ENCODE results near the gene CDC42EP5.
A peak's percentile ranks its signal among the peaks of the same experiment; 100 is the strongest.
"Not testable (repeated sequence)": the region's sequence is repeated elsewhere in the genome, so short reads cannot be mapped to it uniquely, and the experiment has no call there.

Gene CDC42EP5

GRCh38 chr19:54473071-54473891, at the start of gene CDC42EP5:
Gene CDC42EP5 (minus strand): TSS chr19:54473296. CDS start chr19:54465547, 7,749 bp downstream.
- peak; percentile 89 for DNase-seq (ENCODE audit: low read depth in 2 of 2)

DNA sequence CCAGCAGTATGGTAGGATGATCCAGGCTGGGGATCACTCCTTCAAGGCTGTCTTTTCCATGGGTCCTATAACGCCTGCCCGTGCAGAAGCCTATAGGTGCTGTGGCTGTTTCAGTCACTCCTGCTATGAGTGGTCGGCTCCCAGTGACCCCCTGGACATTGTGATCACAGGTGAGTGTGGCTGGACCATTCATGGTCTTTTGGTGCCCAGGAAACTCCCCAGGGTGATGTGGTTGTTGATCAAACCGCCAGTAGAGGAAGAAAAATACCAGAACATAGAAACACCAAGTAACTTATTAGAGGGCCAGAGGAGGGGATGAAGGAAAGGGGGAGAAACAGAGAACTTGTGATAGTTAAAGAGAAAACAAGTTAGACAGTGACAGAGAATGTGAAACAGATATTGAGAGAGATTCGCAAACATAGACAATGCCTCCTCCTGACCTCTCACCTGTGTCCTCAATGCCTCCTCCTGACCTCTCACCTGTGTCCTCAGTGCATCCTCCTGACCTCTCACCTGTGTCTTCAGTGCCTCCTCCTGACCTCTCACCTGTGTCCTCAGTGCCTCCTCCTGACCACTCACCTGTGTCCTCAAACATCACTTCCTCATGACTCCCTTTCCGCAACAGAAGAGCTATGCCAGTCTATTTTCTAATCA, 48.9 kb upstream of the CDC42EP5 start:
- DNase-seq (ENCODE audit: low read depth in 2 of 2), result no peak

DNA sequence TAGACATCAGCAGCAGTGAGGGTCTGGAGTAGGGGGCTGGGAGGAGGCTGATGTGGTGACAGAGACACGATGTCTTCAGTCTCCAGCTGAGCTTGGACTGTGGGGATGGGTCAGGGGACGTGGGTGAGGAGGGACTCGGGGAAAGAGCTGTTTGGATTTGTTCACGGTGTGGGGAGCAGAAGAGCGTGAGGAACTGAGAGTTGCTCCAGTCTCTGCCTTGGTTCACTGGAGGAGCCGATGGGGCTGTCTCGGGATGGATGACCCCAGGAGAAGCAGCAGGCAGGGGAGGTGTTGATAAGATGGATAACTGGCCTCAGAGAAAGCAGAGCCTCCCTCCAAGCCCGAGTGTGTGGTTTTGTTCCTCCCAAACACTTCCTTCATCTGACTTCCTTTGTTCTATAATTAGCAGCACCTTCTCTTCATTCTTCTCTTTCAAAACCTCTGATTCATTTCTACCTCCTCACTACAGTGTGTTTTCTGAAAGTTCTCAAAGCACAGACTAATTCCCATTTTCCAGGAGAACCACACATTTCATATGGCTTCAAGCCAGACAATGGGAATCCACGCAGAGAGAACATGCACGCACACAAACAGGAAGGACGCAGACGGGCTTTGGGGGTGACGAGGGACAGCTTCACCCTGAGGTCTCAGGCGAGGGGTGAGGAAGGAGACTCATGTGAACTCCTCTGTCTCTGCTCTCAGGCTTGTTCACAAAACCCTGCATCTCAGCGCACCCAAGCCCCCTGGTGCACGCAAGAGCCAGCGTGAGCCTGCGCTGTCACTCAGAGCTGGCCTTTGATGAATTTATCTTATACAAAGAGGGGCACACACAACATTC, 48.1 kb upstream of the CDC42EP5 start:
- no peak for DNase-seq (ENCODE audit: low read depth in 2 of 2)

DNA sequence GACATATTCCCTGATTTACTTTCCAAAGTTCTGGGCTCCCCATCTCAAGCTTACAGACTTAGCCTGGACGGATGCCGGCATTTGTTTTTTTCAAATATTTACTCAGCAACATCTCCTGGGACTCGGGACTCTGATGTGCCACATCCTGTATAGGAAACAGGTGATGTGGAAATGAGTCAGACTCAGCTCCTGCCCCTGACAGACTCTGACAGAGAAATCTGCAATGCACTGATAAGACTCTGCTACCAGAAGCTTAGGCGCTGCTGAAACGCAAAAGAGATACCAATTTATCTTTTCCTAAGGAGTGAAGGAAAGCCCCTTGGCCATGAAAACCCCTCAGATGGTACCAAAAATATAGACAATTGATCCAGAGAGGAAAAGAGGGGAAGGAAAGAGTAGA, 45.7 kb upstream of the CDC42EP5 start:
- DNase-seq (ENCODE audit: low read depth in 2 of 2), result no peak

- no peak for DNase-seq (ENCODE audit: low read depth in 2 of 2)
Measured at GRCh38 chr19:54517483-54517882, 44.4 kb upstream of the CDC42EP5 start.

- DNase-seq (ENCODE audit: low read depth in 2 of 2), result no peak
Measured at GRCh38 chr19:54515156-54515555, 42.1 kb upstream of the CDC42EP5 start.

- not testable (repeated sequence) for DNase-seq (ENCODE audit: low read depth in 2 of 2)
Measured at GRCh38 chr19:54509200-54509940, 36.3 kb upstream of the CDC42EP5 start.

- DNase-seq (ENCODE audit: low read depth in 2 of 2), result not testable (repeated sequence)
Measured at GRCh38 chr19:54508487-54508886, 35.4 kb upstream of the CDC42EP5 start.

DNA sequence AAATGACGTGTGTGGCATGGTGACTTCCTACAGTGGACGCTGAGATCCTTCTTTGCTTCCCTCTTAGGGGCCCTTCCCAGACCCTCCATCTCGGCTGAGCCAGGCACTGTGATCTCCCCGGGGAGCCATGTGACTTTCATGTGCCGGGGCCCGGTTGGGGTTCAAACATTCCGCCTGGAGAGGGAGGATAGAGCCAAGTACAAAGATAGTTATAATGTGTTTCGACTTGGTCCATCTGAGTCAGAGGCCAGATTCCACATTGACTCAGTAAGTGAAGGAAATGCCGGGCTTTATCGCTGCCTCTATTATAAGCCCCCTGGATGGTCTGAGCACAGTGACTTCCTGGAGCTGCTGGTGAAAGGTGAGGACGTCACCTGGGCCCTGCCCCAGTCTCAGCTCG, 34.7 kb upstream of the CDC42EP5 start:
- DNase-seq (ENCODE audit: low read depth in 2 of 2), result no peak

DNA sequence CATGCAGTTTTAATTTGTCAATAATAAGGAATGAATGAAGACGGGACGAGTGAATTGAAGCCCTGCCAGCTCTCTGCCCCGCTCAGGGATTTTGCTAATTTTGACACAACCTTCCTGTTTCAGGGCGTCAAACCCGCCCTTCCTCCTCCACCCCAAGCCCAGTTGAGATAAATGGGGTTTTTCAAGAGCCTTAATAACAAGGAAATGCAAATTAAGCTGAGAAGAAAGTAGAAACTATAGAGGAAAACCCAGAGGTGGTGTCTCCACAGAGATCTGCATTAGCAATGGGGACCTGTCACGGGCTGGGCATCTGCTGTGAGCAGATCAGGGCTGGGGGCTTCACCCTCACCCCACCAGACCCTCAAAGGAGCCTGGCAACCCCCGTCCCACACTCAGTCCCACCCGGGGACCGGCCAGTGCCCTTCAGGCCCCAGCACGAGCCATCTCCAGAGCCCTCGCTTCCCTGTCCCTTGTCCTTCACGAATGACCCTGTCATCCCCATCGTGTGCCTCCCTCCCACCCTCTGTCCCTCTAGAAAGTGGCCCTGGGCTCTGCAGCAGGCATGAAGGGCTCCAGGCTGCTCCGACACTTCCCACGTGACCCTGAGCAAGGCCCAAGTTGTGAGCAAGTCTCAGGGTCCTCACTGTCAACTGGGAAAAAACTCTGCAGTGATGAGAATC, 34.1 kb upstream of the CDC42EP5 start:
- not testable (repeated sequence) for DNase-seq (ENCODE audit: low read depth in 2 of 2)

DNA sequence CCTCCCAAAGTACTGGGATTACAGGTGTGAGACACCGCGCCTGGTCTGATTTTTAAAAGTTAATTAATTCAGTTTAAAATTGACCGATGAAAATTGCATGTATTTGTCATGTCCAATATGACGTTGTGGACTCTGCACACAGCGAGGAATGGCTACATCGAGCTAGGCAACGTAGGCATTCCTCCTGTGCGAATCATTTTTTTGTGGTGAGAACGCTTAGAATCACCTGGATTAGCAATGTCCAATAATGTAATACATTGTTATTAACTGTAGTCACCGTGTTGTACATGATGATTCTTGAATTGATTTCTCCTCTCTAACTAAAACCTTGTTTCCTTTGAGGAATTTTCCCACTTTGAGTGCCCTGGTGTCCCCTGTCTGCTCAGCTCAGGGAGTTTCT, 33.0 kb upstream of the CDC42EP5 start:
- no peak for DNase-seq (ENCODE audit: low read depth in 2 of 2)

DNA sequence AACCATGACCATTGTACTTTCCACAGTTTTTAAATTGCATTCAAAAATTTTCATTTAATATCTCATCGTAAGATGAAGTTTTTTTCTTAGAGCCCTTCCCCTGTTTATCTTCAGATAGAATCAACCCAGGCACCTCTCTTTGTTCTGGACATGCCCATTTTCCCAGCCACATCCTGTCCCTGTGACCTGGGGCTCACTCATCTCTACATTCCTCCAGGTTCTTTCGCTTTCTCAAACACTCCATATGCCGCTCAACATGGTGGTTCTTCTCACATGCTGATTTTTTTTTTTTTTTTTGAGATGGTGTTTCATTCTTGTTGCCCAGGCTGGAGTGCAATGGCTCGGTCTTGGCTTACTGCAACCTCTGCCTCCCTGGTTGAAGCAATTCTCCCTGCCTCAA, 32.4 kb upstream of the CDC42EP5 start:
- DNase-seq (ENCODE audit: low read depth in 2 of 2), result not testable (repeated sequence)

GRCh38 chr19:54502518-54503048, 29.5 kb upstream of the CDC42EP5 start, which contains the start of gene LAIR2:
Gene LAIR2 (plus strand): TSS chr19:54502831. CDS start chr19:54502919, 88 bp downstream.
- no peak for DNase-seq (ENCODE audit: low read depth in 2 of 2)

GRCh38 chr19:54498451-54498772, 25.3 kb upstream of the CDC42EP5 start:
- not testable (repeated sequence) for DNase-seq (ENCODE audit: low read depth in 2 of 2)

- not testable (repeated sequence) for DNase-seq (ENCODE audit: low read depth in 2 of 2)
Measured at GRCh38 chr19:54497747-54498450, 24.8 kb upstream of the CDC42EP5 start.

- not testable (repeated sequence) for DNase-seq (ENCODE audit: low read depth in 2 of 2)
Measured at GRCh38 chr19:54495284-54495683, 22.2 kb upstream of the CDC42EP5 start.

DNA sequence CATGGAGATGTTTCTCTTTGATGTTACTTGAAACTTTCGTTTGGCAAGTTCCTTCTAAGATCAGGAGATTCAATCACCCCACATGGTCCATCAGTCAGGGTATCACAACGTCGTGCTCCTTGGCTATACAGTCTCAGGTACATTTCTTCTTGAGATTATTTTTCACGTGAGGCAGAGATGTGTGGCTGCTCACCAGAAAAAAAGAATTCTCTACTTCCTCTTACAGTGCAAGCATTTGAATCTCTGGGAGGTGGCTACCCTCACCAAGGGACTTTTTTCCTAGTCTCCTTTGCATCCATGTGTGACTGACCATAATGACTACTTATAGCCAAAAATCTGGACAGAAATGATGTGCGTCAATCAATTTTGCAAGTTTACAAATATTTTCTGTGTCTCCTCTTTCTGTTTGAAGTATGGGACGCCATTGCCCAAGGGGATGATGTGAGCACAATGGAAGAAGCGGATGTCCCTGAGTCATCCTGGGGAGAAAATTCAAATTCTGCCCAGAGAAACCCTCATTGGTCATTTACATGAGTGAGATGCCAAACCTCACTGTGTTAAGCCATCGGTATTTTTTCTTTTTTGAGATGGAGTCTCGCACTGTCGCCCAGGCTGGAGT, 21.0 kb upstream of the CDC42EP5 start:
- DNase-seq (ENCODE audit: low read depth in 2 of 2), result no peak

DNA sequence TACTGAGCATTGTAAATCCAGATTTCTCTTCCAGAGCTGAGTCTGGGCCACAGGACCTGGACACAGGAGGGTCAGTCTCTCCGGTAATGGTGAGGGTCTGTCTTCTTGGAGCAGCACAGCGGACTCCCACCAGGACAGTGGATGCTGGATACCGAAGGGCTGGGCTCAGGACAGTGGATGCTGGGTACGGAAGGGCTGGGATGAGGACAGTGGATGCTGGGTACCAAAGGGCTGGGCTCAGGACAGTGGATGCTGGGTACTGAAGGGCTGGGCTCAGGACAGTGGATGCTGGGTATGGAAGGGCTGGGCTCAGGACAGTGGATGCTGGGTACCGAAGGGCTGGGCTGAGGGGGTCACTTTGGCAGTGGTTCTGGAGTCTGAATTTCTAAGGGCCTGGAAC, 20.0 kb upstream of the CDC42EP5 start:
- DNase-seq (ENCODE audit: low read depth in 2 of 2), result not testable (repeated sequence)

GRCh38 chr19:54492568-54492967, 19.5 kb upstream of the CDC42EP5 start:
- no peak for DNase-seq (ENCODE audit: low read depth in 2 of 2)

GRCh38 chr19:54489766-54490165, 16.7 kb upstream of the CDC42EP5 start:
- DNase-seq (ENCODE audit: low read depth in 2 of 2), result no peak
